ENCODE data around the gene FNDC3B.
A peak's percentile ranks its signal among the peaks of the same experiment; 100 is the strongest.
"Not testable (repeated sequence)": the region's sequence is repeated elsewhere in the genome, so short reads cannot be mapped to it uniquely, and the experiment has no call there.

The FNDC3B gene

DNA sequence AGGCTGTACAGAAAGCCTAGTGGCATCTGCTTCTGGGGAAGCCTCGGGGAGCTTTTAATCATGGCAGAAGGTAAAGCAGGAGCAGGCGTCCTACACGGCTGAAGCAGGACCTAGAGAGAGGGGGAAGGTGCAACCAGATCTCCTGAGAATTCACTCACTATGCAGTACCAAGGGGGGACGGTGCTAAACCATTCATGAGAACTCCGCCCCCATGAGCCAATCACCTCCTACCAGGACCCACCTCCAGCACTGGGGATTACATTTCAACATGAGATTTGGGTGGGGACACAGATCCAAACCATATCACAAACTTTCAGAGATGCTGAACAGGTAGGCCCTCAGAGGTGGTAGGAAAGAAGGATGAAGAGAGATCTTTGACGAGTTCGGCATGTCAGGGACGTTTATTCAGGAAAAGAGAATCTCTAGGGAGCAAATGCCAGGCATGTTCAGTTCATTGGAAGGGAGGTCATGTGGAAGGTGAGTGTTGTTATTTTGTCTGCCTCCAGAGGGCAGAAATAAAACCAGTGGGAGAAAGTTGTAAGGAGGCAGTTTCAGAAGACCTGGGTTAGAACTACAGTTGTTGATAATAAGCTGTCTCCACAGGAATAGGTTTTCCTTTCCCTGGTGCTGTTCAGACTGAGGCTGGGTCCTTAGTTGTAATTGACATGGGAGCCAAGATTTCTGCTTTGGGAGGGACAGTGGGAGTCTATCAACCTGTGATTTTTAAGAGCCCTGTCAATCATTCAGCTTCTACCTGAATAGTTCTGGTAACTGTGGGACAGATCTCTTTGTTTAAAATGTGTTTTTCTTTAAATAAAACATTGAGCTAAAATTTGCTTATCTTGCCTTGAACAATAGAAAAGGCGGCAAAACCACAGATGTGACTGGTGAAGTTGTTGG lies 4.3 kb upstream of the FNDC3B start:
- DNase-seq = no peak

DNA sequence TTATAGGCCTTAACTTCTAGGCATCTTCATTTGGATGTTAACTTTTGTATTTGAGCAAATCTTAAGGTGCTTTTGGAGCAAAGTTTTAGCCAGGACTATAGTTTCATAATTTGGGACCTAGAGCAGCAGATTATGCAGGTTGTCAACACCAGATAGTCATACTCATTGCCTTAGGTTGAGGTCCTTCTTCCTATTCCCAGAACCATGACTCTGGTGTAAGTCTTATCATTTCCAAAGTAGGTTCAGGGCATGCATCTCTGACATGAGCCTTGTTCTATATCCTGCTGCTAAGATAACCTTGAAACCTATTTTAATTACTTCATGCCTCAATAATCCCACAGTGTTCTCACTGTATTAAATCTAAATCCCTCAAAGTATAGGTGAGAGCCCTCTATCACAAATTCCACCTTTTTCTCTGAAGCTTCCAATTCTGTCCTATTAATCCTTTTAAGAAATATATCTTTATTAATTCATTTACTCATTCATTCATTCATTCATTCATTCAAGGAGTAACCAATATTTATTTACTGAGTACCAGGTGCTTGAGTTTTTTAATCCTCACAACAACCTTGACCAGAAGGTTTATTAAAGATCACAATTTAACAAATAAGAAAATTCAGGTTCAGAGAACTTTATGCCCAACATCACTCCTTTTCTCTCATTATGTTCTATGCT lies 2.7 kb upstream of the FNDC3B start:
- DNase-seq = no peak

DNA sequence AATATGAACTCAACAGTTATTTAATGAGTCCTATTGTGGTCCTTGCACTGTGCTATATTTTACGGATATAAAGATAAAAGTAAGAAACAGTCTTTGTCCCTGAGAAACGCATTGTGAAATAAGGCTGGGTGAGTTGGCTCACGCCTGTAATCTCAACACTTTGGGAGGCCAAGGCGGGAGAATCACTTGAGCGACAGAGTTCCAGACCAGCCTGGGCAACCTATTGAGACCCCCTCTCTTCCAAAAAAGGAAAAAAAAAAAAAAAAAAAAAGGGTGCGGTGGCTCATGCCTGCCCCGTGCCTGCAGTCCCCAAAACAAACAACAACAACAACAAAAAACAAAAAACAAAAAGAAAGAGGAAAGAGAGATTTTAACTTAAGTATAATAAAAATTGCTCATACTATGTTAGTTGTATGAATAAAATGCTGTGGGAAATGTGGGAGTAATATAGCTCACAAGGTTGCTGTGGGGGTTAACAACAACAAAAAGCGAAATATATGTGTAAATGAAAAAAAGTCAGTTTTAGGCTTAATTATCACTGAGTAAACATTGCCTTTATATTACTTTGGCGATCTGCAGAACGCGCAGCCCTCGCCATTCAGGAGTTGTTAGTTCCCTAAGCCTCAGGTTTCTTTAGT lies 461 bp upstream of the FNDC3B start:
- no peak for DNase-seq

DNA sequence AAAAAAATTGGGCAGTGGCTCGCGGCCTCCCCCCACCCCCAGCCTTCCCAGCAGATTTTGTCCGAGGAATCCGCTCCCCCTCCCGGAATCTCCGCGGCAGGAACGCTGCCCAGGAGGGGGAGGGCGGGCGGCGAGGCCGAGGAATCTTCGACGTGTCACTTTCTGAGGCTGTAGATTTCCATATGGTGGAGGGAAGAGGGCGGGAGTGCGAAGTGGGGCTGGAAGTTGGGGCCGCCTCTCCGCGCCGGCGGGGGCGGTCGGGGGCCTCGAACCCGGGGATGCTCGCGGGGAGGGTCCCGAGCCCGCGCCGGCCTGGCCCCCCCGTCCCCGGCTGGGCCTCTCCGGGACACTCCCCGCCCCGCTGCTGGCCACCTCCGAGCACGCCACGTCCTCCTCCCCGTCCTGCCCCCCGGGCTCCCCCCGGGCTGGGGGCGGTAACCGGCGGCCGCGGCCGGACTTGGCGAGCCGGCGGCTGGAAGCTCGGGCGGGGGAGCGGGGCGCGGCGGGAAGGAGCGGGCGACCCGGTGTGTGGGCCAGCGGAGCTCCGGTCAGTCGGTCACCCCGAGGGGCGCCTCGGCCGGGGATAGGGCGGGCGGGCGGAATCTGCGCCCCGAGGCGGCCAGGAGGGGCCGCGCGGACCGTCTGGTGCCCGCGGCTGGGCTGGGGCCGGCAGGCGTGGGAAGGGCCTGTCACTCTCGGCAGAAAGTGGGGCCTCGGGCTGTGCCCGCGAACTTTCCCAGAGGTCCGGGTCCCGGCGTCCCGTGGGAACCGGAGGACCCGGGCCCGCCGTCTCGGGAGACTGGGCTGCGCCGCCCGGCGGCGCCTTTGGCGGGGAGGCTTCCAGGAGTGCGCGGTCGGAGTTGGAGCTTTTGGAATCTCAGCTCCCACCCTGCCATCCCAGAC lies 951 bp downstream of the FNDC3B start:
- DNase-seq = peak; percentile 21 to 31

DNA sequence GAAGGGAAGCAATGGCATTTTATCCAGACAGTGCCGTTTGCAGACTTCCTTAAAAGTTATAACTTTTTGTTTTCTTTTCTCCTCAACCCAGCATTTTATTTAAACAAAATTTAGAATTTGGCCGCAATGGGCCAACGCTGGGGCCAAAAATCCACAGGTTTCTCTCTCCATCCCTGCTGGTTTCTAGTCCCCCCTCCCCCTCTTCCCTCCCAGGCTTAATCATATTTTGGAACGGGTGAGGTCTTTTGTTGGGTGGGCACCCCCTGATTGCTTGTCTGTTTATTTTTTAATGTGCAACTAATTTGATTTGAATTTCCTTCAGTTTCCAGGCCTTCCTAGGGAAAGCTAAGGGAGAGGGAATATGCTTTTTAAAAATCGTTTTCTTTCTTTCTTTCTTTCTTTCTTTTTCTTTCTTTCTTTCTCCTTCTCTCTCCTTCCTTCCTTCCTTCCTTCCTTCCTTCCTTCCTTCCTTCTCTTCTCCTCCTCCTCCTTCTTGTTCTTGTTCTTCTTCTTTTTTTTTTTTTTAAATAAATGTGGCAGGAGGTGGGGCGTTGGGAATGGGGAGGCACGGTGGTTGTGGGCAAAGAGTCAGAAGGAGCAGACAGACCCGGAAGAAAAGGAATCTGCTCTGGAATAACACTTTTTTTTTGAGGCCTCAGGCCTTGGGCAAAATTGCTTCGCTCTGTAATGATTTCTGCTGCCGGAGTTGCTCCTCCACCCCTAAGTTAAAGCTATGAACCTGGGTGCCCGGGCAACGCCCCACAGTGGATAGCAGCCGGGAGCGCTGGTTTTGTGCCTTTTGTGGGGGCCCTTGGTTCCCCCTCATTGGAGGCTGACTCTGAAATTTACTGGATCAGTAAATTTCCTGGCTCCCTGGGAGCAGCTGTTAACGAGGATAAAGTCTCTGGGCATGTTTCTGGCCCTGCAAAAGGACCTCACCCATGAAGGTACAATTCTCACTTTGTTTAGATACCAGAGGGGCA lies 1.9 kb downstream of the FNDC3B start:
- DNase-seq = no peak

DNA sequence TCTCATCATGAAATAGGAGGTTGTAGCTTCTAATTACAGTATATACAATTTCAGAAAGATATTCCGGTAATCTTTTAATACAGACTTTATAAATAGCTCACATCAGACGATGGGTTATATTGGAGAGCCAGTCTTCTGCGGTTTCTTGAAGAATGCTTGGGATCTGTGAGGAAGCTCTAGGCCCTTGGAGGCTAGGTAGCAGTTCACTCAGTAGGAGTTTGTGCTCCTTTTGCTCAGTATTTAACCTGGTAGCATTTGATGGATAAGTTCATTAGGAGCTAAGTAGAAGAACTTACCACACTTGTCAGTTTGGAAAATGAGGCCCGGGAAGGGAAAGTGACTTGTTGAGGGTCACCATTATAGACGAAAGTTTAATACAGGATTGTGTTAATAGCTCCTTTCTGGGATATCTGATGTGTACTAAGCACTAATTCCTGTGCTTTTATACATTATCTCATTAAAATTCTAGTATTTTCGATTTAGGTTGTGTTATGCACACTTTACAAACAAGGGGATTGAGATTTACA lies 2.8 kb downstream of the FNDC3B start:
- DNase-seq = no peak

DNA sequence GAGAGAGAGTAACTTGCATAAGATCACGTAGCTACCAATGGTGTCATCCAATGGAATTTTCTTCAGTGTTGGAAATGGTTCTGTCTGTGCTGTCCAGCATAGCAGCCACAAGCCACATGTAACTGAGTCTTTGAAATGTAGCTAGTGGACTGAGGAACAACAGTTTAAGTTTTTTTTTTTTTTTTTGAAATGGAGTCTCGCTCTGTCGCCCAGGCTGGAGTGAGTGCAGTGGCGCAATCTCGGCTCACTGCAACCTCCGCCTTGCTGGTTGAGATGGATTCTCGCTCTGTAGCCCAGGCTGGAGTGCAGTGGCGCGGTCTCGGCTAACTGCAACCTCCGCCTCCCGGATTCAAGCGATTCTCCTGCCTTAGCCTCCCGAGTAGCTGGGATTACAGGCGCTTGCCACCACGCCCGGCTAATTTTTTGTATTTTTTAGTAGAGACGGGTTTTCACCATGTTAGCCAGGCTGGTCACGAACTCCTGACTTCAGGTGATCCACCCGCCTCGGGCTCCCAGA lies 3.3 kb downstream of the FNDC3B start:
- not testable (repeated sequence) for DNase-seq

DNA sequence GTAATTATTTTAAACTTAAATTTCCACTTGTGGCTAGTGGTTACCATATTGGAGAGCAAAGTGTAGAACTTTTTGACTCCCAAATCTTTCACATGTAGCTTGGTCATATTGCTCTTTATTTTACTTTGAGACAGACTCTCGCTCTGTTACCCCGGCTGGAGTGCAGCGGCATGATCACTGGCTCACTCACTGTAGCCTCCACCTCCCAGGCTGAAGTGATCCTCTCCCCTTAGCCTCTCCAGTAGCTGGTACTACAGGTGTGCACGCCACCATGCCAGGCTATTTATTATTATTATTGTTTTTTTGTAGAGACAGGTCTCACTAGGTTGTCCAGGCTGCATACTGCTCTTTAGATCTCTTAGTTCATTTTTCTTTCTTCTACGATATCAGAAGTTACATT lies 3.9 kb downstream of the FNDC3B start:
- no peak for DNase-seq

DNA sequence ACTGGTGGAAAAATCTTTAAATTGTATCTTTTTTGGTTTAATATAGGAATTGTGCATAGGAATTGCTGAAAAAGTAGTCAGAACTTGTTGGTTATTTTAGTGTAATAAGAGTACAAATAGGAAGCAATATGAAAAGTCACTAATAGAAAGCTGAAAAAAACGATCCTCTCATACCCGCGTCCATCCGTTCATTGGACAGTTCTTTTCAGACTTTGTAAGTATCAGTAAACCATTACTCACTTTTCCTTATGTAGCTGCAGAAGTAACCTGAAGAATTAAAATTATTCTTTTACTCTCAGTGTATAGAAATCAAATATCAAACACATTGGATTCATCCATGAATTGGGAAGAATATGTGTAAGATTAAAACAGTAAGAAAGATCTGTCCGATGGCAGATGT lies 4.4 kb downstream of the FNDC3B start:
- no peak for DNase-seq

DNA sequence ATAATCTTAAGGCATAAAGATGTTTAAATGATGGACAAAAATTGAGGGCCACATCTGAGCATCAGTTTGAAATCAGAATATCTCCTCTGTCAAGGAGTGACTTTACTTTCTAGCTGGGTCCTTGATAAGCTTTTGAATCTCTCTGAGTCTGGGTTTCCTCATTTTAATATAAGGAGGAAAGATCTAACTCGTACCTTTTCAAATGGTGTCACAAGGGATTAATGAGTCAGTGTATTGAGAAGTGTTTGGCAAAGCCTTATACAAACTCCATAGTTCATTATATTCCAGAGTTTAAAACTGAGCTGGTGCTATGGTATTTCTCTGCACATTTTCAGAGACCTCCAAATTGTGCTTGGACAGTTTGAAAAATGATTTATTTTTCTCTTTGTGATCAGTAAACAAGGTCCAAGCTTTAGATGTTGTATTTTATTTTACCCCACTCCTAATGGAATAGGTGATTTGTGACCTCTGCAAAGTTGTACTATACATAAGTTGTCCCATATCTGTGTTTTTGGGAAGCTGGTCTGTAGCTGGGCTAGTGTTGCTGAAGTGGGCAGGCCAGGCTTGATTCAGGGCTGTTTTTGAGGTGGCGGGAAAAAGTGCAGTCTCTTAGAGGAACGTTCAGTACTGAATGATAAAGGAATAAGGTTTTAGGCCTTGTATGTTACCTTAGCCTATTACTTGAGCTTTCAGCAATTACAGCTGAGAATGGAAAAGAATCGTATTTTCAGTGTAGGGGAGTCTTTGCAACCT lies 5.6 kb downstream of the FNDC3B start:
- no peak for DNase-seq

DNA sequence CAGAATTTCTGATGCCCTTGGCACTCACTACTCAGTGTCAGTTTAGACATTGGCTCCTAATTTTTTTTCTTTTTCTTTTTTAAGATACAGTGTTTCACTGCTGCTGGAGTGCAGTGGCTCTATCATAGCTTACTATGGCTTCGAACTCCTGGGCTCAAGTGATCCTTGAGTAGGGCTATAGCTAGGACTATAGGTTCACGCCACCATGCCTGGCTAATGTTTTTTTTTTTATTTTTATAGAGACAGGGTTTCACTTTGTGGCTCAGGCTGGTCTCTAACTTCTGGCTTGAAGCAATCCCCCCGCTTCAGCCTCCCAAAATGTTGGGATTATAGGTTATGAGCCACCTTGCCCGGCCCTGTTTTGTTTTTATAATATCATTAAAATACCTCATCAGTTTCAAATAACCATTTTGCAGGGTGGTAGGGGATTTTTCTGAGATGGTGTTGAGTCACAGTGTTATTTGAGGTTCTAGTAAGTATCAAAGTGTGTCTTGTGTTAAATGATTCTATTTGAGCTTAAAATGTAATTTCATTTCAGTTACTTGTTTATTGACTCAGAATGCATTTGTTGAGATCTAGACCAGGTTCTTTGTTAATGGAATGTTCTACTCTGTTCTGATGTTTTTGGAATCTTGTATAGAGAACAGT lies 7.0 kb downstream of the FNDC3B start:
- no peak for DNase-seq

DNA sequence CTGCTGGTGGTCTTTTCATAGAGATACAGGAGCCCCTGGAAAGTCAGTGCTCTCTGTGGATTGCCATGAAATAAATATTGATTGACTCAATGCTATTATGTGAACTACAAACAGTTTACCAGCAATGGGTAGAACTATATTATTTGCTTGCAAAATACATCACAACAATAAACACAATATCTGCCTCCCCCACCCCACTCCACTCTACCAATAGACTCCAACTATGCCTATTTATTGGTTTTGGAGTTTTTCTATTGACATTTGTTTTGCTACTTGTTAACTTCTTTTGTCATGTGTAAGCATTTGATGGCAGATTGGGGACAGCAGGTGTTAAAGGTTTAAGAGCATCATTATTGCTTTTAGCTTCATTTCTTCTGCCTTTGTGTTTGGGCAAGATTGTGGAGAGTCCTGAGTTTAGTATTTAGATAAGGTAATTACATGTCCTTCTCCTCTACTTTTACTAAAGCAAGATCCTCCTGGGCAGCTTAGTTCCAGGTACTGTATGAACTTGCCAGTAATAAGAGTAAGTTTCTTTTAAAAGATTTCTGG lies 8.3 kb downstream of the FNDC3B start:
- no peak for DNase-seq

DNA sequence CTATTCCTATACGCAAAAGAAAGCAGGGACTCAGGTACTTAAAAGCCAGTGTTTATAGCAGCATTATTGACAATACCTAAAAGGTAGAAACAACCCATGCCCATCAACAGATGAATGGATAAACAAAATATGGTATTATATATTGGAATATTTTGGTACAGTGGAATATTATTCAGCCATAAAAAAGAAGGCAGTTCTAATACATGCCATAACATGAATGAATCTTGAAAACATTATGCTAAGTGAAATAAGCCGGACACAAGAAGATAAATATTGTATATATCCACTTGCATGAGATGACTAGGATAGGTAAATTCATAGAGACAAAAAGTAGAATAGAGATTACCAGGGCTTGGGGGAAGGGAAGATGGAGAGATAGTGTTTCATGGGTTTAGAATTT lies 9.2 kb downstream of the FNDC3B start:
- DNase-seq = no peak

DNA sequence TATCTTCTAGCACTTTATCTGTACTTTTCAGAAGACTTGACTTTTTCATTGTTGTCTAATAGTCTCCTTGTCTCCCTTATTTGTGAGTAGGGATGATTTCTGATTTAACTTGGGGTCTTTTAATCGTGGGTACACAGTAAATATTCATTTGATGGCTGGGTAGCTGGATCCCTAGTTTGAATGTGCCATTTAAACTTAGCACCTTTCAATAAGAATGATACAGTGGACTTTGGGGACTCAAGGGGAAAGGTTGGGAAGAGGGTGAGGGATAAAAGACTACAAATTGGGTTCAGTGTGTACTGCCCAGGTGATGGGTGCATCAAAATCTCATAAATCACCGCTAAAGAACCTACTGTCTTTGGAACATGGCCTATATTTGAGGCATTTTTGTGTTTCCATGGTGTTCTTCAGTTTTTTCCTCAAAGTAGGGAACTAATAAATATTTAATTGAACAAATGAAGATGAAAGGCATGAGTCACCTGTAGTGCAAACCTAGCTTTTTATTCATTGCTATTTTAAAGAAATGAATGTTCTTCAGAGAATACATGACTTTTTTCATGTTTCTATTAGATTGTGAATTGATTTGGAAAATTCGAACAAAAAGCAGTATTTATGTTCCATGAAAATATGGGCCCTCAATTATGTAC lies 12.1 kb downstream of the FNDC3B start:
- DNase-seq = no peak

DNA sequence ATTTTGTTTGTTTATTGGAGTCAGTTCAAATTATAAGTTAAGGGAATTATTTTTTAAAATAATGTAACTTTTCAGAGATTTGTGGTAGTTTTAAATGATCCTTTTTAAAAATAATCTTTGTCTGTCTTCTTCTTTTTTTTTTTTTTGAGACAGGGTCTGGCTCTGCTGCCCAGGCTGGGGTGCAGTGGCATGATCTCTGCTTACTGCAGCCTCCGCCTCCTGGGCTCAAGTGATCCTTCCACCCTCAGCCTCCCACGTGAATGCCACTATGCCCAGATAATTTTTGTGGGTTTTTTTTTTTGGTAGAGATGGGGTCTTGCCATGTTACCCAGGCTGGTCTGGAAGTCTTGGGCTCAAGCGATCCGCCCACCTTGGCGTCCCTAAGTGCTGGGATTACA lies 12.6 kb downstream of the FNDC3B start:
- no peak for DNase-seq

DNA sequence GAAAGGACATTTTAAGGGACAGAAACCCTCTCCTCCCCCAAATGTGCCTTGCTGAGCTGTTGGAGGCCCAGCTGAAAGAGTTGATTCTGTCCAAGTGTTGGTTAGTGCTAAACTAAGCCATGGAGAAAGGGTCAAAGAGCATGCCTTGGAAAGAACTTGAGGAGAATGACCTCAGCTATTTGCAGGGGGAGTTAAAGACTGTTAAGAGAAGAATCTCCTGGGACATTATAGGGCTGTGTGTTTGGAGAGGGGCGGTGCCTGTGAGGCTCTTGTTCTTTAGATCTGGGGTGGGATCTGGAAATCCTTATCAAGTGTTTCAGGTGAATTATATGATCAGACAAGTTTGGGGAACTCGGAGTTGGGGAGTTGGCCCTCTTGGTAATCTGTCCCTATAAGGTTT lies 13.0 kb downstream of the FNDC3B start:
- DNase-seq = no peak

DNA sequence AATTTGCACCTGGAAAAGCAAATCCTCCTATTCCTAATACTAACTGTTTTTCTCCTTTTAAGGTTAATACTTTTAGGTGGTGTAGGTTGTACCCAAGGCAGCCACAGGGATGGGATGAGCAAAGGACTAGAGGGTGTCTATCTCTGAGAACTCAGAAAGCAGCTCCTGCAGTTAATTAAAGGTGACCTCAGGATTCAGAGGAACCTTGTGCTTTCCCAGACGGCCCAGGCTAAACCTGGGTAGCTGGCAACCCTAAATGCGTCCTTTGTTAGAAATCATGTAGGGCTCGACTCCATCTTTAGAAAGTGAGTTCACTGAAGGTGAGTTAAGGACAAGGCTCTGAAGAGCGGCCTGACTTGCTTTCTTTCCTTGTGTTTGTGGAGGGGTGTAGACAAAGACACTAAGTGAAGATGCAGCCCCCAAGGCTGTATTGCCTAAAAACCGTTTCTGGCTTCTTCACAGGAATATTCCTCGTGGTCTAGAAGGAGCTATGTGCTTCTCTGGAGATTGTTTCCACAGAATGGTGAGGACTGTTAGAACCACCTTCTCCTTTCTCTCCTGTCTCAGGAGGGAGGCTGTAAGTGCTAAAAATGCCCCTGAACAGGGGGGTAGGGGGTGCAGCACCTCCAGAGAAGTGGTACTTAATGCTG lies 14.9 kb downstream of the FNDC3B start:
- no peak for DNase-seq

DNA sequence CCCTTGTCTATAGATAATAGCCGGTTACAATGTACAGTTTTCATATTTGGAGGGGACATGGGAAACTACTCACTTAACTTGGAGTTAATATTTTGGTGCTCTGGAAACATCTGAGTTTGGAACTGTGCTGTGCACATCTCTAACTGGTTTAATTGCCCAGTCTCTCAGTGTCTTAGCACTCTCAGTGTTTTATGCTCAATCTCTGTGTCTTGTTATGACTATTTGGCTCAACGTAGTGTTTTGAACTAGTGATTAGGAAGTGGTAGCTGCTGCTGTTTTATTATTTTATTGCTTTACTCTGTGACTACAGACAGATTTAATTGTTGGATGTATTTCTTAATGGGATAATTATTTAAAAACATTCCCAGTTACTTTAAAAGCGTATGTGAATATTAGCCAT lies 17.0 kb downstream of the FNDC3B start:
- no peak for DNase-seq

All from stimulated activated CD4-positive, alpha-beta T cell treated with anti-CD3 and anti-CD28 coated beads, Interleukin-4, amount 100 ng/mL, for 4 hours (primary cell).